Psoas muscle (tissue), 8 donors: ENCODE data around the gene DPP8. TPM values are rescaled to one million over a fixed set of nuclear protein-coding genes. Genes with fewer than 3 reads are reported as not detected.
"Not testable (repeated sequence)": the region's sequence is repeated elsewhere in the genome, so short reads cannot be mapped to it uniquely, and the experiment has no call there.

Source experiments
- ATAC-seq, 4 donors: fragments of 200-7000 bp; cut with Tn5 transposase; one replicate each; pipeline ENCODE4 v1.9.1; 2020; ENCODE audit warnings: moderate library complexity in 3 of 4, mild to moderate bottlenecking in 2 of 4
- DNase-seq, 2 donors: peaks; one replicate each; pipeline ENCODE4 v3.0.0-alpha.2; 2020
- H3K27ac ChIP-seq: fragments of 200-600 bp; one replicate; pipeline ENCODE4 v1.8.0; 2022
- H3K27me3 ChIP-seq, 3 donors: fragments of 200-600 bp in 1 of 3; one replicate each; pipeline versions ENCODE4 v1.6.1 to v1.8.0; 2013 to 2022; ENCODE audit warnings: low read length in 2 of 3, mild to moderate bottlenecking in 2 of 3, moderate library complexity in 1 of 3; ENCODE audit not compliant: insufficient read depth in 3 of 3
- H3K36me3 ChIP-seq, 2 donors: fragments of 200-600 bp in 1 of 2; one replicate each; pipeline versions ENCODE4 v1.6.1 to v1.8.0; 2013 to 2022; ENCODE audit warnings: low read depth in 1 of 2, mild to moderate bottlenecking in 1 of 2, moderate library complexity in 1 of 2; ENCODE audit not compliant: insufficient read depth in 1 of 2
- H3K4me1 ChIP-seq: fragments of 200-600 bp; one replicate; pipeline ENCODE4 v1.8.0; 2022
- H3K4me3 ChIP-seq: fragments of 200-600 bp; one replicate; pipeline ENCODE4 v1.8.0; 2022; ENCODE audit warnings: mild to moderate bottlenecking
- H3K9me3 ChIP-seq: fragments of 200-600 bp; one replicate; pipeline ENCODE4 v1.8.0; 2022
- WGBS, 3 donors: extraction: QIAGEN DNeasy Blood & Tissue Kit; methylation state at CpG; one replicate each; pipeline versions ENCODE4 v1.1.6 to v1.1.7; 2013; 5-methylcytosine and 5-hydroxymethylcytosine counted together
- intact Hi-C, 2 donors: fragments of 100-400 bp; cut with DNase I; formaldehyde crosslinking; loops; one replicate each; pipeline versions ENCODE4 v1.11.0 to v1.14.2; 2022
- polyA plus RNA-seq, 3 donors: library from polyadenylated mRNA; stranded (reverse); fragments of 200-250 nt; gene quantifications; one replicate each; pipeline ENCODE4 v1.2.3, GENCODE V29; 2013
- total RNA-seq, 4 donors: library from RNA; stranded (reverse); fragmentation: NEBNext Ultra II Directional in 2 of 4; extraction: Animal tissue kit (Norgen Biotek cat#: 25700) in 2 of 4; gene quantifications; one replicate each; pipeline versions ENCODE4 v1.2.1 to v1.2.4, GENCODE V29; 2021 to 2023
- TF ChIP-seq, protein P1 (sequence below): fragments of 200-600 bp; IDR thresholded peaks from one replicate; pipeline ENCODE4 v1.8.0; 2022; ENCODE audit warnings: antibody characterized with exemption
- donor health status: healthy with polysubstance abuse.
- donor health status: DM: no; HTN: no; CAD: no; lungs with moderate emphysema.
- donor health status: Bipolar disorder and iron deficiency.
- donor health status: healthy.
- donor health status: DM: yes; HTN: yes; CAD: no.
- donor health status: DM: no; HTN: no; CAD: no.
- donor health status: DM: no; HTN: no; CAD: no.
- donor health status: DM: yes; HTN: yes; CAD: no.

DPP8 gene
- total and polyA plus RNA-seq, 7 donors, result 9.1 to 39.6 (median 31.5) TPM

DNA sequence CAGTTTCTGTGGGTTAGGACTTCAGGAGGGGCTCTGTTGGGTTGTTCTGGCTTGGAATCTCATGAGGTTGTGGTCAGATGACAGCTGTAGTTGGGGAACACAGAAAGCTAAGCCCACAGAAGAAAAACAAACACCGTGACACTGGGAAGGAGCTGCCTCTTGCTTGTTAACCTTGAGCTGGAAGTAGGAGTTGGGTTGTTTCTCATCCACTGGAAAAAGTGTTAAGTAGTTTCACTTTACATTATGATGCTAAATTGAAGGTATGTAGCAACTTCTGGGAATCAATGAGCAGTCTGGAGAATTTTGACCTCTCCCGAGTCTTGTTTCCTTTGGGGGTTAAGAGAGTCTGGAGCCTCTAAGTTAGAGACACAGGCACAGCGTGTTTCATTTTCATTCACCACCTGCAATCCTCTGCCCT is 33.2 kb upstream of the DPP8 start:
- H3K36me3 ChIP-seq, result peaks cover 6 to 18% of the 10 kb centered on the region in 2 donors
- H3K27me3 ChIP-seq, result no peaks in the 10 kb centered on the region
- ATAC-seq (no peak), DNase-seq (no peak)
- peaks cover 17% of the 10 kb centered on the region for H3K4me1 ChIP-seq
- TF ChIP-seq, protein P1, sequence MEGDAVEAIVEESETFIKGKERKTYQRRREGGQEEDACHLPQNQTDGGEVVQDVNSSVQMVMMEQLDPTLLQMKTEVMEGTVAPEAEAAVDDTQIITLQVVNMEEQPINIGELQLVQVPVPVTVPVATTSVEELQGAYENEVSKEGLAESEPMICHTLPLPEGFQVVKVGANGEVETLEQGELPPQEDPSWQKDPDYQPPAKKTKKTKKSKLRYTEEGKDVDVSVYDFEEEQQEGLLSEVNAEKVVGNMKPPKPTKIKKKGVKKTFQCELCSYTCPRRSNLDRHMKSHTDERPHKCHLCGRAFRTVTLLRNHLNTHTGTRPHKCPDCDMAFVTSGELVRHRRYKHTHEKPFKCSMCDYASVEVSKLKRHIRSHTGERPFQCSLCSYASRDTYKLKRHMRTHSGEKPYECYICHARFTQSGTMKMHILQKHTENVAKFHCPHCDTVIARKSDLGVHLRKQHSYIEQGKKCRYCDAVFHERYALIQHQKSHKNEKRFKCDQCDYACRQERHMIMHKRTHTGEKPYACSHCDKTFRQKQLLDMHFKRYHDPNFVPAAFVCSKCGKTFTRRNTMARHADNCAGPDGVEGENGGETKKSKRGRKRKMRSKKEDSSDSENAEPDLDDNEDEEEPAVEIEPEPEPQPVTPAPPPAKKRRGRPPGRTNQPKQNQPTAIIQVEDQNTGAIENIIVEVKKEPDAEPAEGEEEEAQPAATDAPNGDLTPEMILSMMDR, result no peak
- no peak overlapping the region for H3K4me3 ChIP-seq
- intact Hi-C loops, result no loop called here
- WGBS, 3 donors, result 53 to 72% (median 71%) methylated on average over 3 of the region's 3 CpGs
- no peaks in the 10 kb centered on the region for H3K9me3 ChIP-seq
- no peak overlapping the region for H3K27ac ChIP-seq

DNA sequence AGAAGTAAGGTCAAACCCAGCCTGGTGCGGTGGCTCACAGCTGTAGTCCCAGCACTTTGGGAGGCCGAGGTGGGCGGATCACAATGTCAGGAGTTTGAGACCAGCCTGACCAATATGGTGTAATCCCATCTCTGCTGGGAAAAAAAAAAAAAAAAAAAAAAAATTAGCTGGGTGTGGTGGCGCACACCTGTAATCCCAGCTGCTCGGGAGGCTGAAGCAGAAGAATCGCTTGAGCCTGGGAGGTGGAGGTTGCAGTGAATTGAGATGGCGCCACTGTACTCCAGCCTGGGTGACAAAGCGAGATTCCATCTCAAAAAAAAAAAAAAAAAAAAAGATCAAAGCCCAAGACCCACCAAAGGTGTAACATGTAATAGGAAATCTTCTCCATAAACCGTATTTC is 31.8 kb upstream of the DPP8 start:
- peaks cover 17% of the 10 kb centered on the region for H3K4me1 ChIP-seq
- H3K27ac ChIP-seq, H3K4me3 ChIP-seq, ATAC-seq, H3K36me3 ChIP-seq, intact Hi-C loops, DNase-seq, H3K27me3 ChIP-seq, H3K9me3 ChIP-seq: not testable (repeated sequence)
- 96 to 98% (median 98%) methylated on average over 9 of the region's 9 CpGs for WGBS, 3 donors

DNA sequence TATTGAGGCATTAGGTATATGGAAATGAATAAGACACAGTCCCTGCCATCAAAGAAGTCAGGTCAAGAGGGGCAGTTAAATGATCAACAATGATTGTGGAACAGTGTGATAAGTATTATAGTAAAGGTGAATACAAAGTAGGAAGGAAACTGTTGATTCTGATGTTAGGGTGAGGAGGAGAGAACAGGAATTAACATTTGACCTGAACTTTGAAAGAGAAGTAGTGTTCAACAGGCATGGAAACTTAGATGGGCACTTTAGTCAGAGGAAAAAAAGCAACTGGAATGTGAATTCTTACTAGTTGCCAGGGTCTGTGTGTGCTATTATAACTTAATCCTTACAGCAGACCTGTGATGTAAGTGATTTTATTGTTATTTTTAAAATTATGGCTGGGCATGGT is 30.4 kb upstream of the DPP8 start:
- ATAC-seq, result no peak

DNA sequence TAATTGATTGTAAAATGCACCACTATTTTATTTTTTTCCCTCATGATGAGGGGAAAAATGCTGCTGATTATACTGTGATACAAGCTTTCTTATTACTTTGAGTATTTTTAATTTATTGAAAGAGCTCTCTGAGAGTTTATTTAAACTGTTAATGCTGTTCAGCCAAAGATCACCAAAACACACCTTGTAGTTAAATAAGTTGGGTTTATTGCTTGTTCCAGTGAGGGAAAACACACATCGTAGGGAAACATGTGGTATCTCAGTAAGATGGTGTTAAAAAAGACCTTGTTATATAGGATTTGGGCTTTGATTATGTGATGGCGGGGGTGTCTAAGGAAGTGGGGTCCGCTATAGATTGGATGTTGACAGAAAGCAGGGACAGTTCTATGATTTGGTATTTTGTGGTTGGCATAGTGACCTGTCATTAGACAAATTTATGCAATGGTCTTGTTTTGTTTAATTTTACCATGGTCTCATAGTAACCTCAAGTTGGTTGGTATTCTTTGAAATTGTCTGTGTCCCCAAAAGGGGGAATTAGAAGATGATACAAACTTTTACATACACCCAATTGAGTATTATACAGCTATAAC is 23.8 kb upstream of the DPP8 start:
- no peaks in the 10 kb centered on the region for H3K9me3 ChIP-seq
- TF ChIP-seq, protein P1, result no peak
- intact Hi-C loops, result no loop called here
- WGBS, 3 donors, result 97 to 98% (median 98%) methylated on average over 3 of the region's 3 CpGs
- no peak overlapping the region for H3K27ac ChIP-seq
- DNase-seq (no peak), ATAC-seq (no peak)
- no peaks in the 10 kb centered on the region for H3K36me3 ChIP-seq
- peaks cover 2% of the 10 kb centered on the region for H3K4me1 ChIP-seq
- no peaks in the 10 kb centered on the region for H3K27me3 ChIP-seq
- H3K4me3 ChIP-seq, result no peak overlapping the region

More for the DNA sequence above, 30.4 kb upstream of the DPP8 start:
- Histone ChIP-seq H3K9me3 (no peaks in the 10 kb centered on the region), H3K4me1 (peaks cover 17% of the 10 kb centered on the region), H3K27me3 (no peaks in the 10 kb centered on the region), H3K36me3 (peaks cover 0 to 7% of the 10 kb centered on the region in 2 donors), H3K27ac (no peak overlapping the region), H3K4me3 (no peak overlapping the region)
- intact Hi-C loops, result no loop called here
- DNase-seq, result no peak
- TF ChIP-seq, protein P1, result no peak

DNA sequence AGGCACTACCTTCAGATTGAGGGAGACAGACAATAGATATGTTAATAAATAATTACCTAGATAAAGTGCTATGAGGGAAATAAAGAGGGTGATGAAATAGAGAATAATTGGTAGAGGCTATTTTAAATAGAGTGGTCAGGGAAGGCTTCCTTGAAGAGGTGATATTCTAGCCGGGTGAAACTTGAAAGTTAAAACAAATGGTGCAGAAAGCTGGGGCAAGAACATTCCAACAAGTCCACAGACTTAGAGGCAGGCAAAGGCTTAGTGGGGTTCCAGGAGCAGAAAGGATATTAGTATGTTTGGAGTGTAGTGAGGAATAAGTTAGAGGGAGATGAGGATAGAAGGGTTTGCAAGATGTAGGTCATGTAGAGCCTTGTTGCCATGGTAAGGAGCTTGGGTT is 22.8 kb upstream of the DPP8 start:
- no peaks in the 10 kb centered on the region for H3K4me1 ChIP-seq
- peaks cover 0 to 6% of the 10 kb centered on the region in 2 donors for H3K36me3 ChIP-seq
- DNase-seq, result no peak
- TF ChIP-seq, protein P1, result no peak
- no peaks in the 10 kb centered on the region for H3K27me3 ChIP-seq
- intact Hi-C loops, result no loop called here
- ATAC-seq, result no peak
- WGBS, 3 donors, result 71 to 94% (median 89%) methylated on average over 1 of the region's 1 CpG
- no peak overlapping the region for H3K4me3 ChIP-seq
- no peaks in the 10 kb centered on the region for H3K9me3 ChIP-seq
- H3K27ac ChIP-seq, result no peak overlapping the region
